ENCODE measurements around the gene CD79A. TPM values are rescaled to one million over a fixed set of nuclear protein-coding genes. Genes with fewer than 3 reads are reported as not detected.

The CD79A gene
- 0.67 and 0.84 TPM in 2 replicates for total RNA-seq

DNA sequence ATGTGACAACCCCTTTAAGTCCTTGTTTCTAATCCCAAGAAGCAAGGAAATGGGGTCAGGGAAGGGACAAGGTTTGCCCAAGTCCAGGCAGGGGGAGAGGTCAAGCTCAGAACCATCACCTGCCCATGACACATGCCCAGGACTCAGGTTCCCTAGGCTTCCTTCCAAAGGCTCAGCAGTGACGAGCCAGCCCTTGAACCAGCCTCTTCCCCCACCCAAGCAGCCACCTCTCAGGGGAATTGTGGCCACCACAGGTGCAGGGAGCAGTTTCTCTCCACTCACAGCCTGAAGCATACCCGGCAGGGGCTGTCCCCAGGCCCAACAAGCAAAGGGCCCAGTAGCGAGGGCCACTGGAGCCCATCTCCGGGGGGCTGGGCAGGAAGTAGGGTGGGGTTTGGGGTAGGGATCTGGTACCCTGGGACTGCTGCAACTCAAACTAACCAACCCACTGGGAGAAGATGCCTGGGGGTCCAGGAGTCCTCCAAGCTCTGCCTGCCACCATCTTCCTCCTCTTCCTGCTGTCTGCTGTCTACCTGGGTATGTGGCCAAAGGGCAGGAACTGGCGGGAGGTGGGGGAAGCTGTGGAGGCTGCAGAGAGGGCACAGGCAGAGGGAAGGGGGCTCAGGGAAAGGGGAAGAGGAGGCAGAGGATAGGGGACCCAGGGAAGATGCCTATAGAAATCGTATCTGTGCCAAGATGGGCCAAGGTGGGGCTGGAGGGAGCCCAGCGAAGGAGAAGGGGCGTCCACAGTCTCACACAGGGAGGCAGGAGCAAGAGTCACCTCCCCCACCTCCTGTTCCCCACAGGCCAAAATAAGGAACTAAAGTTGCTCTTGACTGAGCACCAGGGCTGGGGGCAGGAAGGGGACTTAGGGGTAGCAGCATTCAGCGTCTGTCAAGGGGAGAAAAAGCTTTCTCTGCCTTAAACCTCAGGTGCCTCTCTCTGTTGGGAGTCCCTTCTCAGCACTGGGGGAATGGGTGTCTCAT lies at the start of gene CD79A:
Gene CD79A, plus strand, starts transcription at position 433 of the 986 bp plus-strand sequence. Its CDS starts 26 bp downstream, at position 459.
- Mint-ChIP-seq H3K27me3 (ENCODE audit: low read depth) (no peaks in the 10 kb centered on the region), H3K36me3 (ENCODE audit: low read depth) (peaks cover 11% of the 10 kb centered on the region), H3K4me1 (ENCODE audit: low read depth) (peaks cover 46% of the 10 kb centered on the region), H3K4me3 (ENCODE audit: low read depth) (no peak within 1 kb of the TSS), H3K9me3 (no peaks in the 10 kb centered on the region), H3K27ac (peak within 1 kb of the TSS; percentile 67)
- DNase-seq (ENCODE audit: low spot score), result no peak
- intact Hi-C loops (cut with micrococcal nuclease), result no loop called here

DNA sequence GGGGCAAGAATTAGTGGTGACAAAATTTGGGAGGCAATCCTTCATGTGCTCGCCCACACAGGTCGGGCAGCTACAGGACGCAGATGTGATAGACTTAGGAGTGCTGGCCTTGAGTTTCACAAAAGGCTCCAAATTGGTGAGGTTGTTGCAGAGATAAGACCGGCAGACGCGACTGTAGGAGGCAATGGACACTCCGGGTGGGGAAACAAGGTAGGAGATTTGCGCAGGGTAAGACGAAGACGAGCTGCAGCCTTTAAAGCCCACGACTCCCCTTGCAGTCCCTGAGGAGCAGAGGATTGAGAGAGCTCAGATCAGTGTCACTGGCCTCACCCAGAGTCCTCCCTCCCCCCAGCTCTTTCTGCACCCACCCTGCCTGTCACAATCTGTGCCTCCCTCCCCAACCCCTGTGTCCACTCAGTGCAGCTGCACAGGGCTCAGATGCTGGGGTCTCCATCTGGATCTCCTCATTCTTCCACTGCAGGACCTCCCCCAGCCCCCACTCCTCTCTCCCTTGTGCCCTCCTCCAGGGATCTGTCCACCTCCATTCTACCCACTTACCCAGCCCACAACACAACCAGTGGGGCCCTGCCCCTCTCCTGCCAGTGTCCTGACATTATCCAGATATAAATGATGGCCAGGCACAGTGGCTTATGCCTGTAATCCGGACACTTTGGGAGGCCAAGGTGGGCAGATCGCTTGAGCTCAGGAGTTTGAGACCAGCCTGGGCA lies 38.9 kb upstream of the CD79A start:
- Mint-ChIP-seq H3K4me3 (ENCODE audit: low read depth) (no peak overlapping the region), H3K9me3 (no peaks in the 10 kb centered on the region), H3K36me3 (ENCODE audit: low read depth) (no peaks in the 10 kb centered on the region), H3K27ac (no peak overlapping the region), H3K4me1 (ENCODE audit: low read depth) (no peaks in the 10 kb centered on the region), H3K27me3 (ENCODE audit: low read depth) (peaks cover 17% of the 10 kb centered on the region)
- DNase-seq (ENCODE audit: low spot score), result no peak
- intact Hi-C loops (cut with micrococcal nuclease), result no loop called here

DNA sequence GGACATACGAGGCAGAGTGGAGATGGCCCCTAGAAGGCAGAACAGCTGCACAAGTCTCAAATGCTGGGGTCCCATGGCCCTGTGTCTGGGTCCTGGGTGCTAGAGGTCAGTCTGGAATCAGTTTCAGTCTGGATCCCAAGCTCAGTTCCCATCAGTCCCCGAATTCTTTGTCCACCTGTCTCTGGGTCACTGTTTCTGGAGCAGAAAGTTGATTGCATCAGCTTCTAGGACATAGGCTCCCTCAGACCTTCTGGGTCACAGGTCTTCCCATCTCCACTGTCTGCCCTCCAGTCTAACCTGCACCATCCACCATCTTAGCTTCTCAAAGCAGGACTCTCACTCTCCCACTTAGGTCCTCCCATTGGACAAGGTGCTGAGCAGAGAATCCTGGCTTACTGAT lies 37.9 kb upstream of the CD79A start:
- intact Hi-C loops (cut with micrococcal nuclease), result no loop called here
- no peaks in the 10 kb centered on the region for H3K9me3 Mint-ChIP-seq
- H3K27ac Mint-ChIP-seq, result no peak overlapping the region
- no peaks in the 10 kb centered on the region for H3K4me1 Mint-ChIP-seq (ENCODE audit: low read depth)
- no peaks in the 10 kb centered on the region for H3K36me3 Mint-ChIP-seq (ENCODE audit: low read depth)
- DNase-seq (ENCODE audit: low spot score), result no peak
- no peak overlapping the region for H3K4me3 Mint-ChIP-seq (ENCODE audit: low read depth)
- peaks cover 19% of the 10 kb centered on the region for H3K27me3 Mint-ChIP-seq (ENCODE audit: low read depth)

DNA sequence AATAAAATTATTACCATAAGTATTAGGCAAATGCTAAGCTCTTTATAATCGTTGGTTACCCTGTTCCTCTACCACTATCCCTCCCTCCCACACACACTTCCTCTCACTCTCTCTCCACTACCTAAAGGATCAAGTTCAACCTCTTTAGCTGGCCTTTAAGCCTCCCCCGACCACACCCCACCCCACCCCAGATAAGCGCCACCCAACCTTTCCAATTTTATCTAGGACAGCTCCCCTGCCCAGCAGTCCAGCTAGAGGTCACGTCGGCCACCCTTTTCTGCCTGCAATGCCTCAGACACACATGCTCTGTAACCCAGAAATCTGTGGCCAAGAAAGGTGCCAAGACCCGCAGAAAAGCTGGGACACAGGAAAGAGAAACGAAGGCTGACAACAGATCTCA lies 33.7 kb upstream of the CD79A start:
- no peak overlapping the region for H3K27ac Mint-ChIP-seq
- no peak overlapping the region for H3K4me3 Mint-ChIP-seq (ENCODE audit: low read depth)
- H3K36me3 Mint-ChIP-seq (ENCODE audit: low read depth), result no peaks in the 10 kb centered on the region
- peaks cover 10% of the 10 kb centered on the region for H3K27me3 Mint-ChIP-seq (ENCODE audit: low read depth)
- no peaks in the 10 kb centered on the region for H3K9me3 Mint-ChIP-seq
- no peaks in the 10 kb centered on the region for H3K4me1 Mint-ChIP-seq (ENCODE audit: low read depth)
- DNase-seq (ENCODE audit: low spot score), result no peak
- intact Hi-C loops (cut with micrococcal nuclease), result no loop called here

DNA sequence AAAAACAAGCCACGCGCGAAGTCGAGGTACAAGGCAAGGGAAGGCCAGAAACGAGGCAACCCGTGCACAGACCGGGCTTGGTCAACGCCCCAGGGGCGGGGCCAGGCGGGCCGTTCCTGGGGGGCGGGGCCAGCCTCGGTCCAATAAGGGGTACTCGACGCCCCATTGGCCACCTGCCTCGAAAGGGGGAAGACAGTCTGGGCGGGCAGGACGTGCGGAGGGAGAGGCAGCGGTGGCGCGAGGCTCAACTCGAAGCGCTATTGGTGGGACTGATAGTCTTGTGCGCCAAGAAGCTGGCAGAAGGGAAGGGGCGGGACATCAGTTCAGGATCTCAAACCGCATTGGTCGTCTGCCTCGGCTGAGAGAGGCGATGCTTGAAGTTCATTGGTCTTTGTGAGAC lies 32.5 kb upstream of the CD79A start, which contains the start of gene LYPD4:
Gene LYPD4, minus strand, starts transcription at position 83 of the 400 bp plus-strand sequence. CDS start 5,398 bp downstream, outside the sequence.
- Mint-ChIP-seq H3K27me3 (ENCODE audit: low read depth) (peaks cover 3% of the 10 kb centered on the region), H3K4me1 (ENCODE audit: low read depth) (no peaks in the 10 kb centered on the region), H3K27ac (no peak within 1 kb of the TSS), H3K9me3 (no peaks in the 10 kb centered on the region), H3K36me3 (ENCODE audit: low read depth) (no peaks in the 10 kb centered on the region), H3K4me3 (ENCODE audit: low read depth) (no peak within 1 kb of the TSS)
- no peak for DNase-seq (ENCODE audit: low spot score)
- intact Hi-C loops (cut with micrococcal nuclease), result no loop called here

DNA sequence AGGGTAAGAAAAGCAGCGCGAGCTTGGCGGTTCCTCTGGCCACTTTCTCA lies 32.3 kb upstream of the CD79A start, which contains the start of gene DMRTC2:
Gene DMRTC2, plus strand, starts transcription at position 42 of the 50 bp plus-strand sequence. CDS start 2,387 bp downstream, outside the sequence.
- H3K9me3 Mint-ChIP-seq, result no peaks in the 10 kb centered on the region
- peaks cover 3% of the 10 kb centered on the region for H3K27me3 Mint-ChIP-seq (ENCODE audit: low read depth)
- no peak for DNase-seq (ENCODE audit: low spot score)
- H3K36me3 Mint-ChIP-seq (ENCODE audit: low read depth), result no peaks in the 10 kb centered on the region
- H3K4me1 Mint-ChIP-seq (ENCODE audit: low read depth), result no peaks in the 10 kb centered on the region
- no peak within 1 kb of the TSS for H3K27ac Mint-ChIP-seq
- intact Hi-C loops (cut with micrococcal nuclease), result no loop called here
- H3K4me3 Mint-ChIP-seq (ENCODE audit: low read depth), result no peak within 1 kb of the TSS

DNA sequence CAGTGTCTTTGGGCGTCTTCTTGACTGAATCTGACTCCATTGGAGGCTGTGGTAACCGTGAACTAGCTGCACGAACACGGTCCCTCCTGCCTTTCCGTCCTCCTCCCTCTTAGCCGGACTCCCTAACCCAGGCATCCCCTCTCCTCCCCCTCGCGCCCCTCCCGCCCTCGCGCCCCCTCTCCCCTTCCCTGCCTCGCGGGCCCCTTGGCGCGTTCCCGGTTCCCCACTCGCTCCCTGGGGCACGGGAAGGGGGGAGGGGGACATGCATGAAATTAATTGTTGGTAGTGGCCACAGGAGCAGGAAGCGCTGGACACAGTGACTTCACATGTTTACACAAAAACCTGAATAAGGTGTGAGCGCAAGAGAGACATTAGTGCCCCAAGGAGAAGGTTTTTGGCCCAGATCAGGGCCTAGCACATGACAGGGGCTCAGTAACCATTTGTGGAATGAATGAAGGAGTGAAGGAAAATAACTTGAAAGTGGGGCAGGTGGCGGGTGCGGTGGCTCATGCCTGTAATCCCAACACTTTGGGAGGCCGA lies 32.0 kb upstream of the CD79A start:
- Mint-ChIP-seq H3K4me3 (ENCODE audit: low read depth) (no peak overlapping the region), H3K4me1 (ENCODE audit: low read depth) (no peaks in the 10 kb centered on the region), H3K36me3 (ENCODE audit: low read depth) (no peaks in the 10 kb centered on the region), H3K27ac (no peak overlapping the region), H3K27me3 (ENCODE audit: low read depth) (peaks cover 3% of the 10 kb centered on the region), H3K9me3 (no peaks in the 10 kb centered on the region)
- intact Hi-C loops (cut with micrococcal nuclease), result no loop called here
- no peak for DNase-seq (ENCODE audit: low spot score)

DNA sequence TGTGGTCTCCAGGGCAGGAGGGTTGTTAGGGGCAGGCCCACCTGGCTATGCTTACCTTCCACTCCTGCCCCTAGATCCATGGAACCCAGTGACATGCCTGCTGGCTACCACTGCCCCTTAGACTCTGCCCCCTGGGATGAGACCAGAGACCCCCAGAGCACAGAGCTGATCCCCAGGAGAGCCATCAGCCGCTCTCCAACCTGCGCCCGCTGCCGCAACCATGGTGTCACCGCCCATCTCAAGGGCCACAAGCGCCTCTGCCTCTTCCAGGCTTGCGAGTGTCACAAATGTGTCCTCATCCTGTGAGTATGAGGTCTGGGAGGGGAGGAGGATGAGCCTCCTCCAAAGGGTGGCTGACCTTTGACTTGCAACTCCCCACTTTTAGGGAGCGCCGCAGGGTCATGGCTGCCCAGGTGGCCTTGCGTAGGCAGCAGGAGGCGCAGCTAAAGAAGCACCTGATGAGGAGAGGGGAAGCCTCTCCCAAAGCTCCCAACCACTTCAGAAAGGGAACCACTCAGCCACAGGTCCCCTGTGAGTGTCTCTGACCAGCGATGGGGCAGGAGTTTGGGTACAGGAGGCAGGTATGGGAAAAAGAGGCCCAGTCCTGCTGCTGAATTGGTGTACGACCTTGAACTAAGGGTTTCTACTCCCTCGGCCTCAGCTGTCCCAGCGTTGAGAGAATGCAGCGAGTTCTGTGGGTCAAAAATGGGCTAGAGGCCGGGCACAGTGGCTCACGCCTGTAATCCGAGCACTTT lies 29.6 kb upstream of the CD79A start:
- Mint-ChIP-seq H3K27ac (no peak overlapping the region), H3K4me3 (ENCODE audit: low read depth) (no peak overlapping the region), H3K27me3 (ENCODE audit: low read depth) (peaks cover 13% of the 10 kb centered on the region), H3K36me3 (ENCODE audit: low read depth) (no peaks in the 10 kb centered on the region), H3K4me1 (ENCODE audit: low read depth) (no peaks in the 10 kb centered on the region), H3K9me3 (no peaks in the 10 kb centered on the region)
- DNase-seq (ENCODE audit: low spot score), result no peak
- intact Hi-C loops (cut with micrococcal nuclease), result no loop called here

DNA sequence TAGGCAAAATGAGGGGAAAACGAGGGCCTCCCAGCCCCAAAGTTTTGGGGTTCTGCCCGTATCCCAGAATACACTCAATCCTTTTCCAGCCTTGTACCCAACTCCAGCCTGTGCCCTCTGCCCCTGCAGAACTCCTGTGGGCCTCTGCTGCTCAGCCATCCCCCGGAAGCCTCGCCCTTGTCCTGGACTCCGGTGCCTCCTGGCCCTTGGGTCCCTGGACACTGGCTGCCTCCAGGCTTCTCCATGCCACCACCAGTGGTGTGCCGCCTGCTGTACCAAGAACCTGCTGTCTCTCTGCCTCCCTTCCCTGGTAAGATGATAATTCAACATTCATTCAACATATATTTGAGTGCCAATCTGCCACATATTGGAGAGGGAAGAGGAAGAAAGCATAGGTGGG lies 28.4 kb upstream of the CD79A start:
- intact Hi-C loops (cut with micrococcal nuclease), result no loop called here
- H3K27me3 Mint-ChIP-seq (ENCODE audit: low read depth), result peaks cover 18% of the 10 kb centered on the region
- no peak overlapping the region for H3K4me3 Mint-ChIP-seq (ENCODE audit: low read depth)
- no peak for DNase-seq (ENCODE audit: low spot score)
- H3K27ac Mint-ChIP-seq, result no peak overlapping the region
- H3K9me3 Mint-ChIP-seq, result no peaks in the 10 kb centered on the region
- H3K36me3 Mint-ChIP-seq (ENCODE audit: low read depth), result no peaks in the 10 kb centered on the region
- no peaks in the 10 kb centered on the region for H3K4me1 Mint-ChIP-seq (ENCODE audit: low read depth)

DNA sequence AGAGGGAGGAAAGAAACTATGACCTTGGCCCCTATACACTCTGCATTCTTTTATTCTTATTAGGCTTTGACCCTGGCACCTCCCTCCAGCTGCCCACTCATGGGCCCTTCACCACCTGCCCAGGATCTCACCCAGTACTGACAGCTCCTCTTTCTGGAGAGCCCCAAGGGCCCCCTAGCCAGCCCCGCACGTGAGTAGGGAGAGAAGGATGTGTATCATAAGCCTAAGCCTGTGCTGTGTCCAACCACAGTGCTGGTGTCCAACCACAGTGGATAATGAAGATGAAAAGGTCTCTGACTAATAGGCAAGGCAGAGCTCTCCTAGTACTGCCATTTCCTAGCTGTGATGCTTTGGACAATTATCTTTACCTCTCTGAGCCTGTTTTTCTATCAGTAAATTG lies 28.0 kb upstream of the CD79A start:
- H3K27ac Mint-ChIP-seq, result no peak overlapping the region

DNA sequence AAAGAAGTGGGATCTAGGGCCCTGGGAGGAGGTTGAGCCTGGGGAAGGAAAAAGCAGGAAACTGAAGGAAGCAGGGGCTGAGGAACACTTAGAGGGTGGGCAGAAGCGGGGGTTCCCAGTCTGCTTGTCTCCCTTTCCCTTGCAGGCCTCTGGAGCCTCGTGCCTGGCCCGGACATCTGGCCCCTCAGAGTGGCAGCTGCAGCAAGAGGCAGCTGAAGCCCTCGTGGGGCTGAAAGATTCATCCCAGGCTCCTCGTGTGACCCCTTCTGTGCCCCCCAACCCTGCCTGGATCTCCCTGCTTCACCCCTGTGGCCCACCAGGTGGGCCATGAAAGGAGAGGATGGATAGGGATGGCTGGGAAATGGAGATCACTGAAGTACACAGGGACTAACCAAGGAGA lies 26.7 kb upstream of the CD79A start:
- no peak overlapping the region for H3K27ac Mint-ChIP-seq

More for the DNA sequence above, 28.0 kb upstream of the CD79A start:
- H3K4me3 Mint-ChIP-seq (ENCODE audit: low read depth), result no peak overlapping the region
- no peaks in the 10 kb centered on the region for H3K4me1 Mint-ChIP-seq (ENCODE audit: low read depth)
- H3K27me3 Mint-ChIP-seq (ENCODE audit: low read depth), result peaks cover 19% of the 10 kb centered on the region
- intact Hi-C loops (cut with micrococcal nuclease), result no loop called here
- H3K9me3 Mint-ChIP-seq, result no peaks in the 10 kb centered on the region
- DNase-seq (ENCODE audit: low spot score), result no peak
- H3K36me3 Mint-ChIP-seq (ENCODE audit: low read depth), result no peaks in the 10 kb centered on the region

DNA sequence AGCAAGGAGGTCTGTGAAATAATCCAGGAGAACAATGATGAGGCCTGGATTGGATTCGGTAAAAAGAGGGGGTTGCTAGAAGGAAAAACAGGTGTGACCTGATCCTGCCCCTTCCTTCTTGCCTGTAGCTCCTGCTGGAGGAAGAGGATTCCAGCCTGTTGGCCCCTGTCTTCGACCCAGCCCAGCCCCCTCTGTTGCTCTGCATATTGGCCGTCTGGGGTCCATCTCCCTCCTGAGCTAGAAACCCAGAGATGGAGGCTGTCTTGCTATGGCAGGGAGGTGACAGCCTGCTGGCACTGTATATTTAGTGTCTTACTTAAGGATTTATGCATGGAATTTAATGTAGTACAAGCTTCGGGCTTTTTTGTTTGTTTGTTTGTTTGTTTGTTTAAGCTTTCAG lies 25.6 kb upstream of the CD79A start:
- Mint-ChIP-seq H3K4me1 (ENCODE audit: low read depth) (no peaks in the 10 kb centered on the region), H3K36me3 (ENCODE audit: low read depth) (no peaks in the 10 kb centered on the region), H3K27me3 (ENCODE audit: low read depth) (peaks cover 29% of the 10 kb centered on the region), H3K4me3 (ENCODE audit: low read depth) (no peak overlapping the region), H3K27ac (no peak overlapping the region), H3K9me3 (no peaks in the 10 kb centered on the region)
- DNase-seq (ENCODE audit: low spot score), result no peak
- intact Hi-C loops (cut with micrococcal nuclease), result no loop called here

More for the DNA sequence above, 26.7 kb upstream of the CD79A start:
- no peak for DNase-seq (ENCODE audit: low spot score)
- H3K4me1 Mint-ChIP-seq (ENCODE audit: low read depth), result no peaks in the 10 kb centered on the region
- no peak overlapping the region for H3K4me3 Mint-ChIP-seq (ENCODE audit: low read depth)
- H3K27me3 Mint-ChIP-seq (ENCODE audit: low read depth), result peaks cover 29% of the 10 kb centered on the region
- H3K9me3 Mint-ChIP-seq, result no peaks in the 10 kb centered on the region
- no peaks in the 10 kb centered on the region for H3K36me3 Mint-ChIP-seq (ENCODE audit: low read depth)
- intact Hi-C loops (cut with micrococcal nuclease), result no loop called here

Data from activated T-helper 2 cell treated with anti-CD3 and anti-CD28 coated beads, Interferon-gamma antibody, Interleukin-2, Interleukin-4, amounts not matched to agents 10 μg/mL and 5 μg/mL and 100 μg/mL, durations not matched to agents 14 hours and 24 hours and 36 hours (primary cell).